Heart right ventricle (tissue), 16 donors: Measurements from ENCODE around the gene FNDC11. TPM values are rescaled to one million over a fixed set of nuclear protein-coding genes. Genes with fewer than 3 reads are reported as not detected.
A peak's percentile ranks its signal among the peaks of the same experiment; 100 is the strongest.

Source experiments
- ATAC-seq, 8 donors: fragments of 200-7000 bp; cut with Tn5 transposase; one replicate each; pipeline ENCODE4 v1.9.1; 2020; ENCODE audit warnings: mild to moderate bottlenecking in 8 of 8, moderate library complexity in 8 of 8, moderate number of reproducible peaks in 1 of 8
- DNase-seq, 2 donors: peaks; one replicate each; pipeline ENCODE4 v3.0.0-alpha.2; 2020
- H3K27ac ChIP-seq, 10 donors: fragments of 200-600 bp; sonication (generic) in 2 of 10; one replicate each; pipeline versions ENCODE4 v1.5.0 to v1.8.0; 2020 to 2022; ENCODE audit warnings: mild to moderate bottlenecking in 3 of 10
- H3K27me3 ChIP-seq, 7 donors: fragments of 200-600 bp; one replicate each; pipeline ENCODE4 v1.8.0; 2021 to 2022; ENCODE audit warnings: mild to moderate bottlenecking in 2 of 7
- H3K36me3 ChIP-seq, 9 donors: fragments of 200-600 bp; sonication (generic) in 1 of 9; one replicate each; pipeline versions ENCODE4 v1.5.0 to v1.8.0; 2020 to 2022; ENCODE audit warnings: mild to moderate bottlenecking in 2 of 9
- H3K4me1 ChIP-seq, 9 donors: fragments of 200-600 bp; sonication (generic) in 1 of 9; one replicate each; pipeline versions ENCODE4 v1.5.0 to v1.8.0; 2020 to 2022; ENCODE audit warnings: mild to moderate bottlenecking in 4 of 9
- H3K4me3 ChIP-seq, 10 donors: fragments of 200-600 bp; sonication (generic) in 2 of 10; one replicate each; pipeline versions ENCODE4 v1.5.0 to v1.8.0; 2020 to 2022; ENCODE audit warnings: mild to moderate bottlenecking in 7 of 10, moderate library complexity in 2 of 10
- H3K9me3 ChIP-seq, 11 donors: fragments of 200-600 bp in 10 of 11; sonication (generic) in 2 of 11; one replicate each; pipeline versions ENCODE4 v1.5.0 to v1.8.0; 2013 to 2022; ENCODE audit warnings: mild to moderate bottlenecking in 2 of 11, control low read depth in 1 of 11, moderate library complexity in 1 of 11
- CTCF ChIP-seq, 9 donors: fragments of 200-600 bp; sonication (generic) in 2 of 9; IDR thresholded peaks; one replicate each; pipeline versions ENCODE4 v1.5.0 to v1.8.0; 2021 to 2022; ENCODE audit warnings: antibody characterized with exemption in 9 of 9, mild to moderate bottlenecking in 5 of 9, moderate library complexity in 1 of 9
- WGBS, 2 donors: extraction: QIAGEN DNeasy Blood & Tissue Kit; methylation state at CpG; one replicate each; pipeline ENCODE4 v1.1.7; 2013; ENCODE audit warnings: inconsistent platforms in 1 of 2; 5-methylcytosine and 5-hydroxymethylcytosine counted together
- intact Hi-C, 10 donors: fragments of 100-400 bp; cut with DNase I; formaldehyde crosslinking; loops; one replicate each; pipeline versions ENCODE4 v1.11.1 to v1.14.2; 2022
- polyA plus RNA-seq, 2 donors: library from polyadenylated mRNA; stranded (reverse); fragments of 200-250 nt; gene quantifications; one replicate each; pipeline ENCODE4 v1.2.3, GENCODE V29; 2013
- total RNA-seq, 10 donors: library from RNA; stranded (reverse); fragmentation: NEBNext Ultra II Directional in 3 of 10; extraction: Animal tissue kit (Norgen Biotek cat#: 25700) in 3 of 10; gene quantifications; one replicate each; pipeline versions ENCODE4 v1.2.1 to v1.2.4, GENCODE V29; 2021 to 2023
- donor health status: Arrhythmogenic right ventricular cardiomyopathy.
- donor health status: ischemic (EF 13 %, LVEDD 7.1; RV severe dilation, severe dysfunction).
- donor health status: healthy with polysubstance abuse.
- donor health status: DM: no; HTN: yes; CAD: no.
- donor health status: DM: no; HTN: no; CAD: no.
- donor health status: ischemic (EF 25% LVEDD 6.9; RV normal size, moderate dysfunction).
- donor health status: ischemic (EF 25% LVEDD 5.7; RV mildly dilated, moderate dysfunction).
- donor health status: healthy.
- donor health status: DM: yes; HTN: yes; CAD: no.
- donor health status: Ischemic cardiomyopathy.
- donor health status: ischemic (EF 35%, LVEDD 5.7; RV mildly dilated, moderate dysfunction).
- donor health status: nonischemic (EF 11% LVEDD 7.7; RV severe dilation, severe dysfunction).
- donor health status: DM: yes; HTN: yes; CAD: no.
- donor health status: PGD.
- donor health status: ischemic (EF 29% LVEDD 5.4; RV normal size, mild dysfunction).
- donor health status: nonischemic (EF 23%, LVEDD 6.1; RV moderate dilation, normal function).

Gene FNDC11
- total and polyA plus RNA-seq, 12 donors, result 0.09 to 0.29 (median 0.18) TPM; not detected in 6

DNA sequence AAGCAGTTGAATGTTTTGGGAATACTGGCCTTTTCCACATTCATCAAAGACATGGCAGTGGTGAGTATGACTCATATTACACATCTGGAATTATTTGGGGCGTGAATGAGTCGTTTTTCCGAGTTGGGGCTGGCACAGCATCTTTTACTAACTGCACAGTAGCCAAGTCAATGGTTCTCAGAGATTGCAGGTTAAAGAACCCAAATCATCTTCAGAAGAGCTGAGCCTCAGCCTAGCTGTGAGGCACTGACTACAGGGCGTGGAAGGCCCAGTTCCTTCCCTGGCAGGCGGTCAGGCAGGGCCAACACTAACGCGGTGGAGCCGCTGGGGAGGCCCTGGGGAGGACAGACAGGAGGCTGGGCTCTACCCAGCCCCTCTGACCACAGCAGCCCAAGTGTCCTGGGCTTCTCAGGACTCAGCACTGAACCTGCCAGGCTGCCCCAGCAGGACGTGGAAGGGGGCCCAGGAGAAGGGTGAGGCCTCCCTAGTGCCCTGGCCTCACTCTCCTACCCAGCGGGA is 40.1 kb downstream of the FNDC11 start:
- Histone ChIP-seq H3K4me3 (no peak overlapping the region), H3K9me3 (no peaks in the 10 kb centered on the region), H3K4me1 (no peaks in the 10 kb centered on the region), H3K27ac (peak overlapping the region in 2 of 10 donors; percentile 51 to 52), H3K36me3 (peaks cover 0 to 98% (median 38%) of the 10 kb centered on the region in 9 donors), H3K27me3 (no peaks in the 10 kb centered on the region)
- TF ChIP-seq CTCF (IDR thresholded peaks at IDR 0.05), result no peak
- WGBS, 2 donors, result 76 to 88% methylated on average over 10 of the region's 10 CpGs
- intact Hi-C loops, result no loop called here
- ATAC-seq, result peak in 2 of 8 donors; percentile 38 to 59
- no peak for DNase-seq

GRCh38 chr20:63595416-63596127 is 41.6 kb downstream of the FNDC11 start:
- Histone ChIP-seq H3K4me3 (no peak overlapping the region), H3K36me3 (peaks cover 0 to 98% (median 33%) of the 10 kb centered on the region in 9 donors), H3K4me1 (no peaks in the 10 kb centered on the region), H3K27me3 (no peaks in the 10 kb centered on the region), H3K27ac (no peak overlapping the region), H3K9me3 (no peaks in the 10 kb centered on the region)
- DNase-seq (no peak), ATAC-seq (peak in 1 of 8 donors; percentile 7)
- intact Hi-C loops, result no loop called here
- no peak for TF ChIP-seq CTCF (IDR thresholded peaks at IDR 0.05)
- 93% methylated on average over 29 to 30 of the region's 30 CpGs for WGBS, 2 donors

- DNase-seq (no peak), ATAC-seq (no peak)
- H3K27ac ChIP-seq, result no peak overlapping the region
- H3K4me1 ChIP-seq, result no peaks in the 10 kb centered on the region
- H3K4me3 ChIP-seq, result no peak overlapping the region
- no peak for TF ChIP-seq CTCF (IDR thresholded peaks at IDR 0.05)
- intact Hi-C loops, result no loop called here
- H3K9me3 ChIP-seq, result no peaks in the 10 kb centered on the region
- peaks cover 2 to 98% (median 36%) of the 10 kb centered on the region in 9 donors for H3K36me3 ChIP-seq
- 91 to 95% methylated on average over 6 of the region's 6 CpGs for WGBS, 2 donors
- H3K27me3 ChIP-seq, result no peaks in the 10 kb centered on the region
Observed at GRCh38 chr20:63596423-63596822, 42.5 kb downstream of the FNDC11 start.

DNA sequence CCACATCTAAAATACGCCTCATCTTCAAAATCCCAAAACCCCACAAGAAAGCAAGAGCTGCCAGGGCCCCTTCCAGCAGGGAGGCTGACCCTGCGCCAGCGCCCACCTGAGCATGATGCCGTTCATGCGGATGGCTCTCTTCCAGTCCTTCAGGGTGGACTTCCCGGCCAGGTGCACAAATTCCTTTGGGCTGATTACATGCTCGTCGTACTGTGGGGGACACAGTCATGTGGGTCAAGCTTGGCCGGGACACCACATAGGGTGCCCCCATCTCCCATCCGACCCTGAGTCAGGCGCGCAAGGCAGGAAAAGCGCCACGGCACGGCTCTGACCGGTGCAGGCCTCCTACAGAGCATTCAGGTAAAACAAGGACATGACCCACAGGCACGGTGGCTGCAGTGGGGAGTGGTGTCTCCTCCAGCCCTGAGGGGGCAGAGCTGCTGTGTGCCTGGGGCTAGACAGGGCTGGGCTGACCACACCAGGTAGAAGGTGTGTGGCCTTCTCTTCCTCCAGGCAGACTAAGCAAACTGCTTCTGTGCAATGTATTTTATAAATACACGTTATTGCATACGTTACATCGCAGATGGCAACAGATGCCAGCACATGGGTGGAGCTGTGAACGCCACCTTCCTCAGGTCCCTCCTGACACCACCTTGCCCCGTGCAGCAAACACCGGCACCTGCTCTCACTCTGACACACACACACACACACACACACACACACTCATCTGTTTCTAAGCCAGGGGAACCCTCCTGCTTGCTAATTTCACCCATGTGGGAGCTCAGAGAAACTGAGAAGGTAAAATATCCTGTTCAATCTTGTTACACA is 43.9 kb downstream of the FNDC11 start:
- DNase-seq (no peak), ATAC-seq (no peak)
- Histone ChIP-seq H3K27ac (no peak overlapping the region), H3K9me3 (no peaks in the 10 kb centered on the region), H3K36me3 (peaks cover 0 to 98% (median 31%) of the 10 kb centered on the region in 9 donors), H3K27me3 (no peaks in the 10 kb centered on the region), H3K4me3 (no peak overlapping the region), H3K4me1 (no peaks in the 10 kb centered on the region)
- no peak for TF ChIP-seq CTCF (IDR thresholded peaks at IDR 0.05)
- WGBS, 2 donors, result 90 to 92% methylated on average over 23 of the region's 23 CpGs
- intact Hi-C loops, result no loop called here
